Measurements from ENCODE around the gene SCFD1. TPM values are rescaled to one million over a fixed set of nuclear protein-coding genes. Genes with fewer than 3 reads are reported as not detected.
A peak's percentile ranks its signal among the peaks of the same experiment; 100 is the strongest.
"Not testable (repeated sequence)": the region's sequence is repeated elsewhere in the genome, so short reads cannot be mapped to it uniquely, and the experiment has no call there.

The SCFD1 gene
- total RNA-seq, 1 donor from 2014 or later, result 37.8 TPM

- no peak for DNase-seq (ENCODE audit: low read depth)
- TF ChIP-seq, protein P1, sequence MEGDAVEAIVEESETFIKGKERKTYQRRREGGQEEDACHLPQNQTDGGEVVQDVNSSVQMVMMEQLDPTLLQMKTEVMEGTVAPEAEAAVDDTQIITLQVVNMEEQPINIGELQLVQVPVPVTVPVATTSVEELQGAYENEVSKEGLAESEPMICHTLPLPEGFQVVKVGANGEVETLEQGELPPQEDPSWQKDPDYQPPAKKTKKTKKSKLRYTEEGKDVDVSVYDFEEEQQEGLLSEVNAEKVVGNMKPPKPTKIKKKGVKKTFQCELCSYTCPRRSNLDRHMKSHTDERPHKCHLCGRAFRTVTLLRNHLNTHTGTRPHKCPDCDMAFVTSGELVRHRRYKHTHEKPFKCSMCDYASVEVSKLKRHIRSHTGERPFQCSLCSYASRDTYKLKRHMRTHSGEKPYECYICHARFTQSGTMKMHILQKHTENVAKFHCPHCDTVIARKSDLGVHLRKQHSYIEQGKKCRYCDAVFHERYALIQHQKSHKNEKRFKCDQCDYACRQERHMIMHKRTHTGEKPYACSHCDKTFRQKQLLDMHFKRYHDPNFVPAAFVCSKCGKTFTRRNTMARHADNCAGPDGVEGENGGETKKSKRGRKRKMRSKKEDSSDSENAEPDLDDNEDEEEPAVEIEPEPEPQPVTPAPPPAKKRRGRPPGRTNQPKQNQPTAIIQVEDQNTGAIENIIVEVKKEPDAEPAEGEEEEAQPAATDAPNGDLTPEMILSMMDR (conservative IDR thresholded peaks at IDR 0.05; ENCODE audit: low read depth, low read length), result no peak
- no peak overlapping the region for H3K4me3 ChIP-seq (ENCODE audit: low read depth, low read length)
Observed at GRCh38 chr14:30673071-30673470, 51.0 kb downstream of the SCFD1 start.

- no peak for DNase-seq (ENCODE audit: low read depth)
- H3K4me3 ChIP-seq (ENCODE audit: low read depth, low read length), result no peak overlapping the region
- TF ChIP-seq, protein P1 (conservative IDR thresholded peaks at IDR 0.05; ENCODE audit: low read depth, low read length), result no peak
Observed at GRCh38 chr14:30678926-30679431, 56.9 kb downstream of the SCFD1 start.

DNA sequence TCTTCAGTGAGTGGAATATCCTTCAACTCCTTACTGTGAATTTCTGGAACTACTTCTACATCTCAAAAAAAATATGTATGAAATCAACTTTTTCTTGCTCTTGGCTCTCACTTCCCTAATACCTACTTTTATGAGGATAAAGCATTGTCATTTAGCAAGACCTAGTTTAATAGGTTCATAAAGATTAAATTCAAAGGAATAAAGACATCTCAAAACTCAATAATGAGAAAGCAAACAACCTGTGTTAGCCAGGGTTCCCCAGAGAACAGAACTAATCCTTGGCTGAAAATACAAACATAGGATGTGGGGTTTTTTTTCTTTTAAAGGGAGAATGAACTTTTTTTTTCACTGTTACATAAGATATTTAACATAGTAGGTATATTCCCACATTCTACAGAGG is 57.9 kb downstream of the SCFD1 start:
- no peak overlapping the region for H3K4me3 ChIP-seq (ENCODE audit: low read depth, low read length)
- no peak for DNase-seq (ENCODE audit: low read depth)
- TF ChIP-seq, protein P1 (conservative IDR thresholded peaks at IDR 0.05; ENCODE audit: low read depth, low read length), result no peak

- not testable (repeated sequence) for DNase-seq (ENCODE audit: low read depth); H3K4me3 ChIP-seq (ENCODE audit: low read depth, low read length)
Observed at GRCh38 chr14:30680776-30681175, 58.7 kb downstream of the SCFD1 start.

DNA sequence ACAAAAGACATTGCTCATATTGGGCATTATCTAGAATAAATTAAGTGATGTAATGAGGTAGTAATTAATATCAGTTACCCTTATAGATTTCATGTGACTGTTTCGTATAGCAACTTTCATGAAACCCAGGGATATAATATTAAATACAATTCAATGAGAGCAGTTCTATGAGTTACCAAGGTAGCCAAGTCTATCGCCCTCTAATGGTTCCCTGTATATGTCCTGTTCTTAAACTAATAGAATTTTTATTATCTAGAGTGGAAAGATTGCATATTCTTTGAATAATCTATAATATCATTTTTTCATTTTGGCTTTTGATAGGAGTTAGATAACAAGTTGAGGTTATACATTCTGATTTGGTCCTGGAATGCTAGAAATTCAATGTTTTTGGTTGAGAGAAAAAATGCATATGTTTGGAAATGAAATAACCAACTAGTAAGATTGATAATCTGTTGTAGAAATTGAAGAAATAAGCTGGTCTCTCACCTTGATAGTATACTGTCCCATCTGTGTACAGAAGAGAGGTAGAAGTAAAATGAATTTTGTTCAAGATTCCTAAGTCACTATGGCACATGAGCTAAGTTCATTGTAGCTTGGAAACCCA is 59.7 kb downstream of the SCFD1 start:
- TF ChIP-seq, protein P1 (conservative IDR thresholded peaks at IDR 0.05; ENCODE audit: low read depth, low read length), result peak; percentile 60
- no peak for DNase-seq (ENCODE audit: low read depth)
- H3K4me3 ChIP-seq (ENCODE audit: low read depth, low read length), result no peak overlapping the region

DNA sequence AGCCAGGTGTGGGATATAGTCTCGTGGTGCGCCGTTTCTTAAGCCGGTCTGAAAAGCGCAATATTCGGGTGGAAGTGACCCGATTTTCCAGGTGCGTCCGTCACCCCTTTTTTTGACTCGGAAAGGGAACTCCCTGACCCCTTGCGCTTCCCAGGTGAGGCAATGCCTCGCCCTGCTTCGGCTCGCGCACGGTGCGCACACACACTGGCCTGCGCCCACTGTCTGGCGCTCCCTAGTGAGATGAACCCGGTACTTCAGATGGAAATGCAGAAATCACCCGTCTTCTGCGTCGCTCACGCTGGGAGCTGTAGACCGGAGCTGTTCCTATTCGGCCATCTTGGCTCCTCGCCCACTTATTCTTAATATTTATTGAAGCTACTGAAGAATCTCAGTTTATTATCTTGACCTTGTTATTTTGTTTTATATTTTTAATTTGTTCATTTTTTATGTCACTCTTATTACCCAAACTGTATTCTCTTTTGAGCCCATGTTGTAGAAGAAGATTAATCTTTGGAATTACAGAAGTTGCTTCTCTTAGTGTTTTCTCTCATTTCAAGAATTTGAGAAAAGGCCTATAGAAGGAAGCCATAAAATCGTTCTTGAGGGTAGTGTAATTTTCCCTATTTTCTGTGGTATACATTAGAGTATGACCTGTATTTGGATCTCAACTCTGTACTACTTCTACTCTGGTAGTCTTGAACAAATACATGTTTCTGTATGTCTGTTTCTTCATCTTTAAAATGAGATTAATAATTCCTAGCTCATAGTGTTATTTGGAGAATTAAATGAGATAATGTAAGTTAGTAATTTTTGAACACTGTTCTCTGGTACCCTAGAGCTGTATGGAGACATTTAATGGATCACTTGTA is 68.6 kb downstream of the SCFD1 start:
- H3K4me3 ChIP-seq (ENCODE audit: low read depth, low read length), result peak overlapping the region; percentile 38
- DNase-seq (ENCODE audit: low read depth), result not testable (repeated sequence)

- no peak for DNase-seq (ENCODE audit: low read depth)
- H3K4me3 ChIP-seq (ENCODE audit: low read depth, low read length), result no peak overlapping the region
- TF ChIP-seq, protein P1 (conservative IDR thresholded peaks at IDR 0.05; ENCODE audit: low read depth, low read length), result no peak
Observed at GRCh38 chr14:30691751-30692398, 69.8 kb downstream of the SCFD1 start.

Measured in epithelial cell of proximal tubule (primary cell).